OCI-LY7 (cell line): ENCODE measurements around the gene CSNK2A1. TPM values are rescaled to one million over a fixed set of nuclear protein-coding genes. Genes with fewer than 3 reads are reported as not detected.

Experiments used
- BruUV-seq: library from RNA; stranded (reverse); fragments of 400-500 nt; replicated peaks from 2 replicates; lab custom pipeline; 2021; lab: Mats Ljungman, UMichigan
- CTCF ChIA-PET: fragments of 300-600 bp; sonication (Branson Sonifier 250); formaldehyde crosslinking; loops from one replicate; lab custom pipeline; 2022; ENCODE audit warnings: antibody characterized with exemption; ENCODE audit not compliant: unreplicated experiment; lab: Charles Lee
- POLR2A ChIA-PET: fragments of 300-600 bp; sonication (Branson Sonifier 250); formaldehyde crosslinking; loops from one replicate; lab custom pipeline; 2022; ENCODE audit warnings: antibody characterized with exemption; lab: Charles Lee
- DNase-seq: peaks from one replicate; pipeline ENCODE4 v3.0.0-alpha.2; 2015; ENCODE audit warnings: low spot score
- H2AFZ ChIP-seq: fragments of 200-600 bp; sonication (generic), shearing (Covaris generic); 2 replicates; pipeline ENCODE4 v1.6.1; 2014; ENCODE audit warnings: mild to moderate bottlenecking, antibody characterized with exemption, low read length, moderate library complexity
- H3K27ac ChIP-seq: fragments of 200-600 bp; sonication (generic); 2 replicates; pipeline ENCODE4 v1.5.1; 2014; ENCODE audit warnings: mixed run types, low read depth, mild to moderate bottlenecking, moderate library complexity, low read length, inconsistent platforms; ENCODE audit not compliant: poor library complexity, severe bottlenecking
- H3K36me3 ChIP-seq: fragments of 200-600 bp; sonication (generic); 2 replicates; pipeline ENCODE4 v1.6.1; 2014; ENCODE audit warnings: mild to moderate bottlenecking, antibody characterized with exemption, low read length, moderate library complexity, mixed read lengths; ENCODE audit not compliant: insufficient read depth
- H3K4me1 ChIP-seq: fragments of 200-600 bp; sonication (generic); 2 replicates; pipeline ENCODE4 v1.5.1; 2014; ENCODE audit warnings: mild to moderate bottlenecking, low read length; ENCODE audit not compliant: insufficient read depth, poor library complexity, severe bottlenecking
- H3K4me2 ChIP-seq: fragments of 200-600 bp; sonication (generic); 2 replicates; pipeline ENCODE4 v1.6.1; 2014; ENCODE audit warnings: mild to moderate bottlenecking, low read length
- H3K4me3 ChIP-seq: fragments of 200-600 bp; sonication (generic); 2 replicates; pipeline ENCODE4 v1.5.1; 2014; ENCODE audit warnings: mild to moderate bottlenecking, low read depth, low read length; ENCODE audit not compliant: poor library complexity, severe bottlenecking
- H3K79me2 ChIP-seq: fragments of 200-600 bp; sonication (generic); 2 replicates; pipeline ENCODE4 v1.6.1; 2016; ENCODE audit warnings: low read depth, mild to moderate bottlenecking, low read length, moderate library complexity, mixed read lengths; ENCODE audit not compliant: insufficient read depth
- H3K9me2 ChIP-seq: fragments of 200-600 bp; sonication (generic); 2 replicates; pipeline ENCODE4 v1.6.1; 2016; ENCODE audit warnings: mild to moderate bottlenecking, low read length, mixed read lengths; ENCODE audit not compliant: insufficient read depth
- H3K9me3 ChIP-seq: fragments of 200-600 bp; sonication (generic); 2 replicates; pipeline ENCODE4 v1.6.1; 2014; ENCODE audit warnings: mild to moderate bottlenecking, mixed run types, low read length, mixed read lengths
- H4K20me1 ChIP-seq: fragments of 200-600 bp; sonication (generic); 2 replicates; pipeline ENCODE4 v1.6.1; 2014; ENCODE audit warnings: mild to moderate bottlenecking, antibody characterized with exemption, low read length, moderate library complexity, mixed read lengths; ENCODE audit not compliant: insufficient read depth
- CTCF ChIP-seq: fragments of 200-600 bp; sonication (generic); conservative IDR thresholded peaks from 2 replicates; pipeline ENCODE4 v1.5.1; 2014; ENCODE audit warnings: mild to moderate bottlenecking, antibody characterized with exemption, low read length, moderate library complexity, mixed read lengths
- EZH2phosphoT487 ChIP-seq: fragments of 200-600 bp; sonication (generic); IDR thresholded peaks from 2 replicates; pipeline ENCODE4 v1.6.1; 2018; ENCODE audit warnings: low read depth, borderline replicate concordance, mild to moderate bottlenecking, mixed run types, antibody characterized with exemption, low read length, moderate library complexity, mixed read lengths
- intact Hi-C: fragments of 100-400 bp; cut with micrococcal nuclease; formaldehyde crosslinking; loops from one replicate; pipeline ENCODE4 v1.10.0; 2022; ENCODE audit not compliant: unreplicated experiment
- total RNA-seq, 2 experiments: library from RNA; depleted of rRNA in 1 of 2; stranded (reverse); fragments of >200 nt in 1 of 2; shearing (Covaris generic) in 1 of 2; gene quantifications; 2 replicates each; pipeline ENCODE4 v1.2.3, GENCODE V29; 2014 to 2022

CSNK2A1 gene
- total RNA-seq, 2 experiments from 2014 or later, result 90.8 to 164 TPM

- Histone ChIP-seq H3K36me3 (peaks cover 64% of the 10 kb centered on the region), H3K79me2 (peaks cover 99% of the 10 kb centered on the region), H3K27ac (no peak overlapping the region), H3K9me3 (peaks cover 7% of the 10 kb centered on the region; the same call in 1 of the 2 replicates), H2AFZ (no peak overlapping the region), H4K20me1 (peaks cover 61% of the 10 kb centered on the region), H3K9me2 (no peaks in the 10 kb centered on the region), H3K4me2 (no peak overlapping the region), H3K4me3 (no peak overlapping the region), H3K4me1 (peaks cover 28% of the 10 kb centered on the region)
- no peak for DNase-seq
- CTCF ChIA-PET, result no interaction called here
- BruUV-seq, result no TSS peak
- intact Hi-C loops, result no loop called here
- POLR2A ChIA-PET, result interaction anchor here (0.7 to 2.1 kb wide), 2 partner anchors 8 to 11 kb away, joined by 5 to 12 read pairs; partner anchors contain the start of gene CSNK2A1
- TF ChIP-seq CTCF, result no peak
- TF ChIP-seq EZH2phosphoT487, result no peak
Observed at GRCh38 chr20:535958-536357, 7.6 kb downstream of the CSNK2A1 start.

- H4K20me1 ChIP-seq, result peaks cover 62% of the 10 kb centered on the region
- peaks cover 17% of the 10 kb centered on the region for H3K4me1 ChIP-seq
- no TSS peak for BruUV-seq
- ChIA-PET POLR2A (interaction anchor here (0.6 kb wide), 1 partner anchor 9 kb away, joined by 6 read pairs; no protein-coding TSS in a partner anchor), CTCF (no interaction called here)
- no peak overlapping the region for H2AFZ ChIP-seq
- H3K9me3 ChIP-seq, result no peaks in the 10 kb centered on the region
- intact Hi-C loops, result no loop called here
- H3K36me3 ChIP-seq, result peaks cover 62% of the 10 kb centered on the region
- peaks cover 99% of the 10 kb centered on the region for H3K79me2 ChIP-seq
- H3K4me2 ChIP-seq, result no peak overlapping the region
- DNase-seq, result no peak
- no peaks in the 10 kb centered on the region for H3K9me2 ChIP-seq
- no peak overlapping the region for H3K4me3 ChIP-seq
- no peak for TF ChIP-seq CTCF
- TF ChIP-seq EZH2phosphoT487, result no peak
- H3K27ac ChIP-seq, result no peak overlapping the region
Observed at GRCh38 chr20:533526-533925, 10.1 kb downstream of the CSNK2A1 start.

DNA sequence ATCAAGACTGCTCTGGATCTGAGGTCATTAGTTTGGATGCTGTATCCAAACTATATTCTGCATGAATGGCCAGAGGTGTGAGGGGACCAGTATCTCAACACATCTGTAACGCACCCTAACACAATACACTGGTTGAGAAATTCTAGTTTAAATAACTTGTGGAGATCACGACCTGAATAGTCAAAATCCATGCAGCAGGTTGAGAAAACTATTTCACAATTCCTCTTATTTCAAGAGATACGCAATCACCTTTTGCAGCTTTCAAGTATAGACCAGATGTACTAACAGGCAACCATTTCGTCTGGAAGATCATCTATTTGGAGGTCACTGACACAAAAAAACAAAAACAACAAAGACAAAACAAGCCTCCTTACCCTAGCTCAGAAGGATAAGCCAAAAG, 11.1 kb downstream of the CSNK2A1 start:
- BruUV-seq, result no TSS peak
- H3K4me3 ChIP-seq, result no peak overlapping the region
- no peak overlapping the region for H3K4me2 ChIP-seq
- H3K9me3 ChIP-seq, result no peaks in the 10 kb centered on the region
- H3K79me2 ChIP-seq, result peaks cover 99% of the 10 kb centered on the region
- peaks cover 66% of the 10 kb centered on the region for H3K36me3 ChIP-seq
- no peaks in the 10 kb centered on the region for H3K9me2 ChIP-seq
- intact Hi-C loops, result no loop called here
- TF ChIP-seq EZH2phosphoT487 (no peak), CTCF (no peak)
- H4K20me1 ChIP-seq, result peaks cover 53% of the 10 kb centered on the region
- H3K27ac ChIP-seq, result no peak overlapping the region
- ChIA-PET CTCF (no interaction called here), POLR2A (interaction anchor here (0.6 kb wide), 2 partner anchors 12 to 314 kb away, joined by 3 read pairs; no protein-coding TSS in a partner anchor)
- DNase-seq, result no peak
- no peak overlapping the region for H2AFZ ChIP-seq
- peaks cover 17% of the 10 kb centered on the region for H3K4me1 ChIP-seq
